Measurements from ENCODE around the gene FLT3LG.

DNA sequence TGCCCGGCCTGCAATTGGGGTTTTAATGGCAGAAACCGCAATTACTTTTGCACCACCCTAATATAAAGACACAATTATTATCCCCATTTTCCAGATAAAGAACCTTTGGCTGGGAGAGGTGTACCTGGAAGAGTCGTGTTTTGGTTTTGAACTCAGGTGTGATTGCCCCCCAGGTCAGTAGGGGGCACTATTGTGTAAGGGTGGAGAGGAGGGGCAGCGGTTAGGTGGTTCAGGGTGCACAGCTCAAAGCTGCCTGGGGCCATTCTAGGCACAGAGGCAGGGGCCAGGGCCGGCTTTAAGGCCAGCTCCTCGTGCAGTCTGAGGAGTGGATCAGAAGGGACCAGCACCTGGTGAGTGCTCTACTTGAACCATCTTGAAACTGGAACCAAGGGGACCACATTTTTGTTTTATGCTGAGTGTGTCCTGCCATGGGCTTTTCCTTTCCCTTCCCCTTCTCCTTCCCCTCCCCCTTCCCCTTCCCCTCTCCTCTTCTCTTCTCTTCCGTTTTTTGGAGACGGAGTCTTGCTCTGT, 32.6 kb downstream of the FLT3LG start:
- TF ChIP-seq, protein P1, sequence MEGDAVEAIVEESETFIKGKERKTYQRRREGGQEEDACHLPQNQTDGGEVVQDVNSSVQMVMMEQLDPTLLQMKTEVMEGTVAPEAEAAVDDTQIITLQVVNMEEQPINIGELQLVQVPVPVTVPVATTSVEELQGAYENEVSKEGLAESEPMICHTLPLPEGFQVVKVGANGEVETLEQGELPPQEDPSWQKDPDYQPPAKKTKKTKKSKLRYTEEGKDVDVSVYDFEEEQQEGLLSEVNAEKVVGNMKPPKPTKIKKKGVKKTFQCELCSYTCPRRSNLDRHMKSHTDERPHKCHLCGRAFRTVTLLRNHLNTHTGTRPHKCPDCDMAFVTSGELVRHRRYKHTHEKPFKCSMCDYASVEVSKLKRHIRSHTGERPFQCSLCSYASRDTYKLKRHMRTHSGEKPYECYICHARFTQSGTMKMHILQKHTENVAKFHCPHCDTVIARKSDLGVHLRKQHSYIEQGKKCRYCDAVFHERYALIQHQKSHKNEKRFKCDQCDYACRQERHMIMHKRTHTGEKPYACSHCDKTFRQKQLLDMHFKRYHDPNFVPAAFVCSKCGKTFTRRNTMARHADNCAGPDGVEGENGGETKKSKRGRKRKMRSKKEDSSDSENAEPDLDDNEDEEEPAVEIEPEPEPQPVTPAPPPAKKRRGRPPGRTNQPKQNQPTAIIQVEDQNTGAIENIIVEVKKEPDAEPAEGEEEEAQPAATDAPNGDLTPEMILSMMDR (IDR thresholded peaks at IDR 0.05) = peak; percentile 87
- TF ChIP-seq POLR2AphosphoS5 (IDR thresholded peaks at IDR 0.05; ENCODE audit: low read depth, low read length) (no peak), SIN3A (IDR thresholded peaks at IDR 0.05; ENCODE audit: borderline replicate concordance, insufficient read depth, low read depth, low read length) (no peak), TCF7L2 (IDR thresholded peaks at IDR 0.05; ENCODE audit: low read depth, low read length) (no peak)
- TF ChIP-seq, protein P2, sequence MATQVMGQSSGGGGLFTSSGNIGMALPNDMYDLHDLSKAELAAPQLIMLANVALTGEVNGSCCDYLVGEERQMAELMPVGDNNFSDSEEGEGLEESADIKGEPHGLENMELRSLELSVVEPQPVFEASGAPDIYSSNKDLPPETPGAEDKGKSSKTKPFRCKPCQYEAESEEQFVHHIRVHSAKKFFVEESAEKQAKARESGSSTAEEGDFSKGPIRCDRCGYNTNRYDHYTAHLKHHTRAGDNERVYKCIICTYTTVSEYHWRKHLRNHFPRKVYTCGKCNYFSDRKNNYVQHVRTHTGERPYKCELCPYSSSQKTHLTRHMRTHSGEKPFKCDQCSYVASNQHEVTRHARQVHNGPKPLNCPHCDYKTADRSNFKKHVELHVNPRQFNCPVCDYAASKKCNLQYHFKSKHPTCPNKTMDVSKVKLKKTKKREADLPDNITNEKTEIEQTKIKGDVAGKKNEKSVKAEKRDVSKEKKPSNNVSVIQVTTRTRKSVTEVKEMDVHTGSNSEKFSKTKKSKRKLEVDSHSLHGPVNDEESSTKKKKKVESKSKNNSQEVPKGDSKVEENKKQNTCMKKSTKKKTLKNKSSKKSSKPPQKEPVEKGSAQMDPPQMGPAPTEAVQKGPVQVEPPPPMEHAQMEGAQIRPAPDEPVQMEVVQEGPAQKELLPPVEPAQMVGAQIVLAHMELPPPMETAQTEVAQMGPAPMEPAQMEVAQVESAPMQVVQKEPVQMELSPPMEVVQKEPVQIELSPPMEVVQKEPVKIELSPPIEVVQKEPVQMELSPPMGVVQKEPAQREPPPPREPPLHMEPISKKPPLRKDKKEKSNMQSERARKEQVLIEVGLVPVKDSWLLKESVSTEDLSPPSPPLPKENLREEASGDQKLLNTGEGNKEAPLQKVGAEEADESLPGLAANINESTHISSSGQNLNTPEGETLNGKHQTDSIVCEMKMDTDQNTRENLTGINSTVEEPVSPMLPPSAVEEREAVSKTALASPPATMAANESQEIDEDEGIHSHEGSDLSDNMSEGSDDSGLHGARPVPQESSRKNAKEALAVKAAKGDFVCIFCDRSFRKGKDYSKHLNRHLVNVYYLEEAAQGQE (IDR thresholded peaks at IDR 0.05; ENCODE audit: insufficient read depth in 1 of 2, low read depth in 2 of 2, low read length in 1 of 2) = no peak
